Activated CD4-positive, alpha-beta T cell treated with anti-CD3 and anti-CD28 coated beads, Interleukin-2, amount 10 ng/mL, durations not matched to agents 24 days and 14 days (primary cell): ENCODE data around the gene ADAM12. TPM values are rescaled to one million over a fixed set of nuclear protein-coding genes. Genes with fewer than 3 reads are reported as not detected.

Source experiments
- DNase-seq: peaks from one replicate; pipeline ENCODE4 v3.0.0; 2022
- H3K27ac Mint-ChIP-seq: one replicate; pipeline ENCODE4 v1.8.0; 2022; ENCODE audit warnings: mild to moderate bottlenecking, mixed read lengths
- H3K27me3 Mint-ChIP-seq: one replicate; pipeline ENCODE4 v1.8.0; 2022; ENCODE audit warnings: mixed read lengths
- H3K36me3 Mint-ChIP-seq: one replicate; pipeline ENCODE4 v1.8.0; 2022; ENCODE audit warnings: low read depth, mild to moderate bottlenecking, mixed read lengths
- H3K4me1 Mint-ChIP-seq: one replicate; pipeline ENCODE4 v1.8.0; 2021; ENCODE audit warnings: mixed read lengths
- H3K4me3 Mint-ChIP-seq: one replicate; pipeline ENCODE4 v1.8.0; 2022; ENCODE audit warnings: mild to moderate bottlenecking, moderate library complexity, mixed read lengths
- H3K9me3 Mint-ChIP-seq: one replicate; pipeline ENCODE4 v1.8.0; 2021; ENCODE audit warnings: mixed read lengths
- intact Hi-C: fragments of 100-400 bp; cut with micrococcal nuclease; formaldehyde crosslinking; loops from one replicate; pipeline ENCODE4 v1.15.1; 2023
- total RNA-seq: library from RNA; stranded (reverse); gene quantifications from 2 replicates; pipeline ENCODE4 v1.2.3, GENCODE V29; 2022

Gene ADAM12
- total RNA-seq, 1 donor from 2014 or later, result not detected

- intact Hi-C loops, result no loop called here
- peaks cover 10% of the 10 kb centered on the region for H3K9me3 Mint-ChIP-seq
- H3K4me3 Mint-ChIP-seq, result no peak overlapping the region
- no peaks in the 10 kb centered on the region for H3K4me1 Mint-ChIP-seq
- no peak overlapping the region for H3K27ac Mint-ChIP-seq
- no peaks in the 10 kb centered on the region for H3K27me3 Mint-ChIP-seq
- no peak for DNase-seq
- no peaks in the 10 kb centered on the region for H3K36me3 Mint-ChIP-seq
Observed at GRCh38 chr10:126147866-126148587, 240.2 kb downstream of the ADAM12 start.

GRCh38 chr10:126146771-126147170, 241.5 kb downstream of the ADAM12 start:
- H3K36me3 Mint-ChIP-seq, result no peaks in the 10 kb centered on the region
- no peak for DNase-seq
- peaks cover 16% of the 10 kb centered on the region for H3K9me3 Mint-ChIP-seq
- no peak overlapping the region for H3K4me3 Mint-ChIP-seq
- H3K4me1 Mint-ChIP-seq, result no peaks in the 10 kb centered on the region
- intact Hi-C loops, result no loop called here
- H3K27me3 Mint-ChIP-seq, result no peaks in the 10 kb centered on the region
- no peak overlapping the region for H3K27ac Mint-ChIP-seq

- peaks cover 10% of the 10 kb centered on the region for H3K9me3 Mint-ChIP-seq
- H3K4me1 Mint-ChIP-seq, result no peaks in the 10 kb centered on the region
- no peak overlapping the region for H3K27ac Mint-ChIP-seq
- H3K4me3 Mint-ChIP-seq, result no peak overlapping the region
- intact Hi-C loops, result no loop called here
- no peaks in the 10 kb centered on the region for H3K36me3 Mint-ChIP-seq
- no peak for DNase-seq
- H3K27me3 Mint-ChIP-seq, result no peaks in the 10 kb centered on the region
Observed at GRCh38 chr10:126143117-126143516, 245.2 kb downstream of the ADAM12 start.

- Mint-ChIP-seq H3K27me3 (no peaks in the 10 kb centered on the region), H3K4me1 (peaks cover 2% of the 10 kb centered on the region), H3K4me3 (no peak overlapping the region), H3K27ac (no peak overlapping the region), H3K9me3 (peaks cover 10% of the 10 kb centered on the region), H3K36me3 (no peaks in the 10 kb centered on the region)
- intact Hi-C loops, result no loop called here
- DNase-seq, result no peak
Observed at GRCh38 chr10:126140746-126141273, 247.5 kb downstream of the ADAM12 start.

- intact Hi-C loops, result no loop called here
- peaks cover 2% of the 10 kb centered on the region for H3K4me1 Mint-ChIP-seq
- H3K27me3 Mint-ChIP-seq, result no peaks in the 10 kb centered on the region
- DNase-seq, result no peak
- H3K4me3 Mint-ChIP-seq, result no peak overlapping the region
- no peak overlapping the region for H3K27ac Mint-ChIP-seq
- H3K36me3 Mint-ChIP-seq, result no peaks in the 10 kb centered on the region
- peaks cover 2% of the 10 kb centered on the region for H3K9me3 Mint-ChIP-seq
Observed at GRCh38 chr10:126137562-126138221, 250.6 kb downstream of the ADAM12 start.

GRCh38 chr10:126135941-126136595, 252.2 kb downstream of the ADAM12 start:
- H3K27me3 Mint-ChIP-seq, result no peaks in the 10 kb centered on the region
- H3K36me3 Mint-ChIP-seq, result no peaks in the 10 kb centered on the region
- no peak overlapping the region for H3K4me3 Mint-ChIP-seq
- DNase-seq, result no peak
- H3K9me3 Mint-ChIP-seq, result no peaks in the 10 kb centered on the region
- H3K4me1 Mint-ChIP-seq, result peaks cover 2% of the 10 kb centered on the region
- H3K27ac Mint-ChIP-seq, result no peak overlapping the region
- intact Hi-C loops, result no loop called here

GRCh38 chr10:126135177-126135576, 253.1 kb downstream of the ADAM12 start:
- H3K27ac Mint-ChIP-seq, result no peak overlapping the region
- no peak for DNase-seq
- H3K36me3 Mint-ChIP-seq, result no peaks in the 10 kb centered on the region
- H3K27me3 Mint-ChIP-seq, result no peaks in the 10 kb centered on the region
- no peak overlapping the region for H3K4me3 Mint-ChIP-seq
- intact Hi-C loops, result no loop called here
- no peaks in the 10 kb centered on the region for H3K9me3 Mint-ChIP-seq
- peaks cover 2% of the 10 kb centered on the region for H3K4me1 Mint-ChIP-seq

- no peak overlapping the region for H3K4me3 Mint-ChIP-seq
- no peaks in the 10 kb centered on the region for H3K9me3 Mint-ChIP-seq
- intact Hi-C loops, result no loop called here
- no peak overlapping the region for H3K27ac Mint-ChIP-seq
- H3K27me3 Mint-ChIP-seq, result no peaks in the 10 kb centered on the region
- peaks cover 2% of the 10 kb centered on the region for H3K4me1 Mint-ChIP-seq
- DNase-seq, result no peak
- H3K36me3 Mint-ChIP-seq, result no peaks in the 10 kb centered on the region
Observed at GRCh38 chr10:126133906-126134656, 254.2 kb downstream of the ADAM12 start.

- no peaks in the 10 kb centered on the region for H3K9me3 Mint-ChIP-seq
- H3K4me1 Mint-ChIP-seq, result peaks cover 2% of the 10 kb centered on the region
- intact Hi-C loops, result no loop called here
- no peak for DNase-seq
- H3K4me3 Mint-ChIP-seq, result no peak overlapping the region
- no peak overlapping the region for H3K27ac Mint-ChIP-seq
- H3K36me3 Mint-ChIP-seq, result no peaks in the 10 kb centered on the region
- H3K27me3 Mint-ChIP-seq, result no peaks in the 10 kb centered on the region
Observed at GRCh38 chr10:126133082-126133620, 255.1 kb downstream of the ADAM12 start.

GRCh38 chr10:126131341-126131740, 256.9 kb downstream of the ADAM12 start:
- H3K27me3 Mint-ChIP-seq, result no peaks in the 10 kb centered on the region

GRCh38 chr10:126130271-126130710, 258.0 kb downstream of the ADAM12 start:
- no peak overlapping the region for H3K27ac Mint-ChIP-seq
- no peaks in the 10 kb centered on the region for H3K36me3 Mint-ChIP-seq
- no peaks in the 10 kb centered on the region for H3K4me1 Mint-ChIP-seq
- H3K9me3 Mint-ChIP-seq, result no peaks in the 10 kb centered on the region
- H3K4me3 Mint-ChIP-seq, result no peak overlapping the region
- H3K27me3 Mint-ChIP-seq, result no peaks in the 10 kb centered on the region
- no peak for DNase-seq
- intact Hi-C loops, result no loop called here

More at GRCh38 chr10:126131341-126131740, 256.9 kb downstream of the ADAM12 start:
- Mint-ChIP-seq H3K4me3 (no peak overlapping the region), H3K4me1 (peaks cover 2% of the 10 kb centered on the region), H3K9me3 (no peaks in the 10 kb centered on the region), H3K27ac (no peak overlapping the region), H3K36me3 (no peaks in the 10 kb centered on the region)
- no peak for DNase-seq
- intact Hi-C loops, result no loop called here

- H3K4me1 Mint-ChIP-seq, result no peaks in the 10 kb centered on the region
- no peak overlapping the region for H3K4me3 Mint-ChIP-seq
- no peaks in the 10 kb centered on the region for H3K27me3 Mint-ChIP-seq
- no peak for DNase-seq
- H3K27ac Mint-ChIP-seq, result no peak overlapping the region
- H3K9me3 Mint-ChIP-seq, result no peaks in the 10 kb centered on the region
- no peaks in the 10 kb centered on the region for H3K36me3 Mint-ChIP-seq
- intact Hi-C loops, result no loop called here
Observed at GRCh38 chr10:126129026-126129425, 259.3 kb downstream of the ADAM12 start.

- no peaks in the 10 kb centered on the region for H3K36me3 Mint-ChIP-seq
- H3K27me3 Mint-ChIP-seq, result no peaks in the 10 kb centered on the region
- DNase-seq, result no peak
- no peak overlapping the region for H3K27ac Mint-ChIP-seq
- H3K4me1 Mint-ChIP-seq, result no peaks in the 10 kb centered on the region
- intact Hi-C loops, result no loop called here
- H3K4me3 Mint-ChIP-seq, result no peak overlapping the region
- H3K9me3 Mint-ChIP-seq, result no peaks in the 10 kb centered on the region
Observed at GRCh38 chr10:126128581-126128980, 259.7 kb downstream of the ADAM12 start.
